GM19467 (cell line): Measurements from ENCODE around the gene PKP4.
"Not testable (repeated sequence)": the region's sequence is repeated elsewhere in the genome, so short reads cannot be mapped to it uniquely, and the experiment has no call there.

Source experiments
- ATAC-seq: cut with Tn5 transposase; IDR thresholded peaks from one replicate; pipeline ENCODE4 v1.9.1; 2021; ENCODE audit warnings: mild to moderate bottlenecking, moderate library complexity; ENCODE audit not compliant: unreplicated experiment

PKP4 gene

GRCh38 chr2:158671360-158672245 lies 214.9 kb downstream of the PKP4 start:
- no peak for ATAC-seq

DNA sequence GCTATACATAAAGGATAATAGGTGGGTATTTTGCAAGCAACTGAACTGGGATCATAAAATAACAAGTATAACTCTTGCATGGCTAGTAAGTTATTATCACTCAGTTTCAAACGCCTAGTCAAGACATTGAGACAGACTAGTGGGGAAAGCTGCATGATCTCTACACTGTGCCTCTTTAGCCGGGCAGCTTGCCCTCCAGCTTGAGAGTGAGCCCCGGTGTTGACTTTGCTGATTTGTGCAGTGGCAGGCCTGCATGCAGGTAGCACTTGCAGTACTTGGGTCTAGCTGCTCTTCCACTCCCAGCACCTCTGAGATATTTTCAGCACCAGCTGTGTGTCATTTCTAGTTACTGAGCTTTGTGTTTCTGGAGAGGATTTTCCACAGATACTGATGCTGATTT lies 219.5 kb downstream of the PKP4 start:
- no peak for ATAC-seq

DNA sequence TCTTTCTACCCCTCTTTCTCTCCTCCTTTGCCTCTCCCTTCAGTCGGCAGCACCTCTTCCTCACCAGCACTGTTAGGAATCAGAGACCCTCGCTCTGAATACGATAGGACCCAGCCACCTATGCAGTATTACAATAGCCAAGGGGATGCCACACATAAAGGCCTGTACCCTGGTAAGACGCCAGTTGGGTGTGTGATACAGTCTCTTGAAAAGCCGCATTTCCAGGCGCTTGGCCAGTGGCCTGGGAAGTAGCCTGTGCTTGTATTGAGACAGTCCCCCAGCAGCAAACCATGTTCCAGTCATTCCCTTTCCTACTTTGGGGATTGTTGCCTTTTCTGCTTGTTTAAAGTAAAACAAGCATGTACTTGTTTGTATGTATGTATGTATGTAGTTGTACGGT lies 219.9 kb downstream of the PKP4 start:
- no peak for ATAC-seq

- no peak for ATAC-seq
These were observed 220.8 kb downstream of the PKP4 start for GRCh38 chr2:158677542-158677941.

DNA sequence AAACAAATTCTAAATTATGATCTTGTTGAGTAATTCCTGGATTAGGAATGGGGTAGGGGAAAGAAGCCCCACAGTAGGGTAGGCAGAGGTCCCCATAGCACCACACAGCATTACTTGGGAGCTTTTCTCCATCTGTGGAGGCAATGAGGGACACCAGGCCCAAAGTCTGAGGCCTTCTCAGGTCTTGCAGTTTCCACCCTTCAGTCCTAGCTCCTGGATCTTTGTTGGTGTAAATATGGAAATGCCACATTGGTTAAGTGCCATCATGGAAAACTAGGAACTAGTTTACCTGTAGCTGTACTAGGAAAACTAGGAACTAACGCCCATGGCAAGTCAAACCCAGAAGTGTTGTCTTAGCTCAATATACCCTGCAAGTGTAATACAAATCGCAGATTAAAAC lies 225.1 kb downstream of the PKP4 start:
- no peak for ATAC-seq

- no peak for ATAC-seq
These were observed 228.9 kb downstream of the PKP4 start for GRCh38 chr2:158685646-158686045.

- no peak for ATAC-seq
These were observed 229.5 kb downstream of the PKP4 start for GRCh38 chr2:158686210-158686691.

DNA sequence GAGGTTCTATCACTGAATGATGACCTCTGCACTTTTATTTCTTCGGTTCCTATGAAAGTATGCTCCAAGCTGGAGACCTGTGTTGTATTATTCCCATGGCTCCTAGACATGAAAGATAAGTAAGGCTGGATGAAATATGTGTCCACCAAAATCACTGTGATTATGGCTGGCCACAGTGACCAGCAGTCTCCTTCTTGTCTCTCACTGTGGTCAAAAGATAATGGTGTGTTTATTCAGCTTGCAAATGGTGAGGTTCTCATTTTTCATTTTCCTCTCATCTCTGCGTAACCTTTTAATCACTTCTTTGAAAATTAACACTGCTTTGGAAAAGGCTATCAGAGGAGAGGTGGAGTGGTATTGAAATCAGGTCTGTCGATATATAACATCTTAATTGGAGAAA lies 230.6 kb downstream of the PKP4 start:
- ATAC-seq: no peak

GRCh38 chr2:158688721-158689120 lies 232.0 kb downstream of the PKP4 start:
- no peak for ATAC-seq

DNA sequence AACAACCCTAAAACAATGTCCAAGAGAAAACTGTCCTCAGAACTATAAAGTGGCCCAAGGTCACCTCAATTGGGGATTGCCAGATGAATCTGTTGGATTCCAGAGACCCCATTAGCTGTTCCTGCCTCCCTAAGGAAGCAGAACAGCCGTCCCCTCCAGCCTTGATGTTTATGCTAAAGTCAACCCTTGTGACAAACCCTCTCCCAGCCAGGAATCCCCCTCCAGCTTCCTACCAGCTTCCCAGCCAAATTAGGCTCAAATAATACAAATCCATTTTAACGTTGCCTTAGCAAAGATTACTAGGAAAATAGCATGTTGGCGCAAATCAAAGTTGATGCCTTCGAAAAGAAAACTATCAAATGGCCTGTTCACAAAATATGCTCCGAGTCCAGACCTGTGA lies 232.6 kb downstream of the PKP4 start:
- no peak for ATAC-seq

GRCh38 chr2:158690823-158691222 lies 234.1 kb downstream of the PKP4 start:
- ATAC-seq: no peak

DNA sequence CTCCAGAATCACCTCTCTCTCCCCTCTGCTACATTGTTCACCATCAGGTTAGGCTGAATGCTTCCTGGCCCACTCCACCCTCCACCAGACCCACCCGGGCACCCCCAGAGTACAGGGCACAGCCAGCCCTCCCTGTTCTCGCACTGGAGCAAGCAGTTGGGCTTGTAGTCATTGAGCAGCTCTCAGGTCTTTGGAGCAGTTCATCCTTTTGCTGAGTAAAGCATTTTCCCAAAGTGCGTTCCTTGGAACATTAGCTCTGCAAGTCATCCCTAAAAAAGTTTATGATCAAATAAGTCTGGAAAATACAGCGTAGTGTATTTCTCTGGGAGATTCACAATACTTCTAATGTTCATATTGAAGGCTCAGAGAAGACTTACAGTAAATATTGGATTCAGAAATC lies 234.9 kb downstream of the PKP4 start:
- ATAC-seq: no peak

DNA sequence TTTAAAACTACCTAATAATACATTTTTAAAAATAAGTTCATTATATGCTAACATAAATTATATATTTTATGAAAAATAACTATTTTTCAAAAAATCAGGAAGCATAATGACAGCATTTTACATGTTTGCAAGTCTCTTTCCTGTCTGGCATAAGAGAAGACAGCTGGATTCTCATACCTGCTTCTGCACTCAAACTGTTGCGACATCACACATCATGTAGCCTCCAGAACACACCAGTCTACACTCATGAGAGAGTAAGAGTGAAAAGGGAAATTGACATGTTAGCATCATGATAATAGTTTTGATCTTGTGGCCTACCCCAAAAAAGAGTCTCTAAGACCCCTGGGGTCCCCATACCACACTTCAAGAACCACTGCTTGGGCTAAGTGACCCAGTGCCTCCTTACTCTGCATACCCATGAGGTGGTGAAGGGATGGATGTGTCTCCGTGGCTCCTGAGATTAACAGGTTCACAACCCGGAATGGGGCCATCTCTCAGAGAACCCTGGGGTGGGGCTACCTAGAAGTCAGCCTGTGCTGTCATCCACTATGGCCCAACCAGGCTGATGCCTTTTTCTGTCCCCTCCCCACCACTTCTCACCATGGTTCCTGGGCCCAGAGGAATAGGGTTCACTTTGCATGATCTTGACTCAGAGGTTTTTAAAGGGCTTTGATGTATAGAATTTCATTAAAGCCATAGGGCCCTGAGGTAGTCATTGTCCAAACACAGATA lies 235.8 kb downstream of the PKP4 start:
- ATAC-seq: no peak

DNA sequence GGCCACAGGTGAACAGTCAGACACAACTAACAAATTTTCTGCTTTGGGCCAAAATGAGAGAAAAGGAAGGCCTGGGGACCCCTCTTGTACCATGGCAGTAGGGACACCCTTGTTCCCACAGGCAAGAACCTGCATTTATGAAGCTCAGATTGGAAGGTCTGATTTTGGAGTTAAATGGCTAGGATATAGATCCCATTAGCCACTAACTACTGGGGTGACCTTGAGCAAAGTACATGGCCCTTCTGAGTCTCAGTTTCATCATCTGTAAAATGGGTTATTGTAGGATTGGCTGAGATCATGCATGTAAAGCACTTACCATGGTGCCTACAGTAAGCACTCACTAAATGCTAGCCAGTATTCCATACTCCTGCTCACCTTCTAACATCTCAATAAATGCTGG lies 236.7 kb downstream of the PKP4 start:
- no peak for ATAC-seq

DNA sequence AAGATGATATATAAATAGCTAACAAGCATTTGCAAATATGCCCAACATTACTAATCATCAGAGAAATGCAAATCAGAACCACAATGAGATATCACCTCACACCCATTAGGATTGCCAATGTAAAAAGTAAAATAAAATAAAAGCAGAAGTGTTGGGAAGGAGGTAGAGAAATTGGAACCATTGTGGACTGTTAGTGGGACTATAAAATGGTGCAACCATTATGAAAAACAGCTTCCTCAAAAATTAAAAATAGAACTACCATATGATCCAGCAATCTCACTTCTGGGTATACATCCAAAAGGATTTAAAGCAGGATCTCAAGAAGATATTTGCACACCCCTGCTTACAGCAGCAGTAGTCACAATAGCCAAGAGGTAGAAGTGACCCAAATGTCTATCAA lies 238.6 kb downstream of the PKP4 start:
- no peak for ATAC-seq

GRCh38 chr2:158695744-158696143 lies 239.0 kb downstream of the PKP4 start:
- not testable (repeated sequence) for ATAC-seq

GRCh38 chr2:158699323-158699722 lies 242.6 kb downstream of the PKP4 start:
- no peak for ATAC-seq

- ATAC-seq: no peak
These were observed 244.3 kb downstream of the PKP4 start for GRCh38 chr2:158701101-158701500.

GRCh38 chr2:158702740-158703139 lies 246.0 kb downstream of the PKP4 start:
- no peak for ATAC-seq

DNA sequence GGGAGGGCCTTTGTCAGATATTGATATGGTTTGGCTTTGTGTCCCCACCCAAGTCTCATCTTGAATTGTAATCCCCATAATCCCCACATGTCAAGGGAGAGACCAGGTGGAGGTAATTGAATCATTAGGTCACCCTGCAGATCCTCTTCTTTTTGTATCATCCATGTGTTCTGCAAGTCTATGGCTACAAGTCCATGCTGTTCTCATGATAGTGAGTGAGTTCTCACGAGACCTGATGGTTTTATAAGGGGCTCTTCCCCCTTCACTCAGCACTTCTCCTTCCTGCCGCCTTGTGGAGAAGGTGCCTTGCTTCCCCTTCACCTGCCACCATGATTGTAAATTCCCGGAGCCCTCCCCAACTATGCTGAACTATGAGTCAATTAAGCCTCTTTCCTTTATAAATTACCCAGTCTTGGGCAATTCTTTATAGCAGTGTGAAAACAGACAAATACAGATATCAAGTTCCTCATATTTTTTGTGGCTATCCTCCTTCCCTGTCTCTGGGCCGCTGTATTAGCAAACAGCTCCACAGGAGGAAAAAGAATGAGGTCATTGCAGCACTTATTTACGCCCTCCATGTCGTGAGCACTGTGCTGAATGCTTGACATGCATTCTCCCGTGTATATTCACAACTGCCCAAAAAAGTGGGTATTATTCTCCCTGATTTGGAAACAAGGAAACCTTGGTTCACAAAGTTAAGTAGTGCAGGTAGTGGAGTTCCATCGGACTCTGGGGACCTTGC lies 248.1 kb downstream of the PKP4 start:
- ATAC-seq: not testable (repeated sequence)

- ATAC-seq: no peak
These were observed 256.2 kb downstream of the PKP4 start for GRCh38 chr2:158712791-158713522.
